ENCODE data around the gene WAC.
"Not testable (repeated sequence)": the region's sequence is repeated elsewhere in the genome, so short reads cannot be mapped to it uniquely, and the experiment has no call there.

Gene WAC

DNA sequence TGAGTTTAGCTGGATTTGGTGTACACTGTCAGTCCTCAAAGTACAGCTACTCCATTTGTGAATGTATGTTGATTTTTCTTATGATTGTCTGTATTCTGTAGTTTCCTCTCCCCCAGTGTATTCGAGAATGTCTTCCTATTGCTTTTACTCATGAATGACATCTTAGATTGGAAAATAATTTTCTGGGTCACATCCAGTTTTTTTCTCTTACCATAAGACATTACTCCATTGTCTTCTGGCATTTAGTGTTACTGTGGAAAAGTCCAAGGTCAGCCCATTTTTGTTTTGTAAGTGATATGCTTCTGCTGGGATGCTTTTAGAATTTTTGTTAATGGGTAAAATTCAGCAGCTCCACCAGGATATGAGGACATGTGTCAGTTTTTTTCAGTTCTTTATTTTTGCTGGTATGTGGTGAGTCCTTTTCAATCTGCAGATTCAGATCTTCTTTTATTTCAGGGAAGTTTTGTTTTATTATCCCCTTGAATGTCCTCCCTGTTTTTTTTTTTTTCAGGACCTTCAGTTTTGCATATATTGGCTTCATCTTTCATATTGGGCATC is 33.6 kb downstream of the WAC start:
- DNase-seq (ENCODE audit: low spot score), result no peak

DNA sequence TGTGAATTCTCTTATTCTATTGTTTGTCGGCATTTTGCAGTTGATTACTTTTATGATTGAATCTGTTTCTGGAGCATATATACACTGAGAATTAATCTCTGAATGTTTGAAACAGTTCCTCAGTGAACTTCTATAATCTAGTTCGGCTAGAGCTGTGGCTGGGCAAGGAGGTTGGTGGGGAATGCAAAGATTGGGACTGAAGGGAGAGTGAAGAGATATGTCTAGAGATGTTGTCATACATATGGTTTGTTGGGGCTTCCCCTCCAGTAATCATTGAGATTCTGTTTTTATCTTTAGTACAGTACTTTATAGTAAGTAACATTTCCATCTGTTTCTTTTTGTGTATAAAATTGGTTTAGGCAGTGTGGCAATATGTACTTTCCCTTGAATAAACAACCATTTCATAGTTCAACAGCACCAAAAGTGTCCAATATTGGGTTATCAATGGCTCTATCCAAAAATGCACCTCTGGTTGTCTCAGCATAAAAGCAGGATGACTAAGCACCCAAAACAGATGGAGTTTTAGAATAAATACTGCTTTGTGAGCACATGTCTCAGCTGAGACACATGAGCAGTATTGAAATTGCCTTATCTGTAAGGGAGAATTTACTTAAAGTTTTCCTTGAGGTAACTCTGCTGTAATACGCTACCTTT is 36.7 kb downstream of the WAC start:
- peak; percentile 27 for DNase-seq (ENCODE audit: low spot score)

DNA sequence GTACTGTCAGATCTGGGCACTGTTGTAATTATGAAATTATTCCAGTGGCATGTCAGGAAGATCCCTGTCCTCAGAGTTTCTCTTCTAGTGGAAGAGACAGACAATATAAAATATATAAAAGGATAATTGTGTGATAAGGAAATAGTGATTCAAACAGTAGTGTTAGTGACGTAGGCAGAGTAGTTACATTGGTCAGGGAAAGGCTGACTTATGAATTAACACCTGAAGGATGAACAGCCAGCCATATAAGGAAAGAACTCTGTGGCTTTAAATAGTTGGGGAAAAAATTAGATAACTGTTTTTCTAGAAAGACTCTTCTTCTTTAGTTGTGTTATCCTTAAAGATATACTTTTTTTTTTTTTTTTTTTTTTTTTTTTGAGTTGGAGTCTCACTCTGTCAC is 37.7 kb downstream of the WAC start:
- no peak for DNase-seq (ENCODE audit: low spot score)

DNA sequence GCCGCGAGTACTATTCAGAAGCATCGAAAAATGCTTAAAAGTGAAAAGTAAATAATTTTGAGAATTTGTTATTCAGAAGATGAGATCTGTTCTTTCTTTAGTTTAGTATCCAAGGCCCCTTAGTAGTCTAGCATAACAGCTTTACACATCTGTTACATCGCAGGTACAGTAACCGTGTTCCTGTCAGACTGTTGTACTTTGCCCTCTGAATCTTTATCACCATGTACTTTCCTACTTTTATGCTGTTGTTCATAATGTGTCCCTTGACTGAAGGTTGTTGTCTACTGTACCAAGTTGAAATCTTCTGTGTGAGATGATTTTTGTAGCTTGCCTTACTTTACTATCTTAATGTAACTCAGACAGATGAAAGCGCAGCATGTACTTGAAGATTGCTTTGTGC is 38.3 kb downstream of the WAC start:
- no peak for DNase-seq (ENCODE audit: low spot score)

DNA sequence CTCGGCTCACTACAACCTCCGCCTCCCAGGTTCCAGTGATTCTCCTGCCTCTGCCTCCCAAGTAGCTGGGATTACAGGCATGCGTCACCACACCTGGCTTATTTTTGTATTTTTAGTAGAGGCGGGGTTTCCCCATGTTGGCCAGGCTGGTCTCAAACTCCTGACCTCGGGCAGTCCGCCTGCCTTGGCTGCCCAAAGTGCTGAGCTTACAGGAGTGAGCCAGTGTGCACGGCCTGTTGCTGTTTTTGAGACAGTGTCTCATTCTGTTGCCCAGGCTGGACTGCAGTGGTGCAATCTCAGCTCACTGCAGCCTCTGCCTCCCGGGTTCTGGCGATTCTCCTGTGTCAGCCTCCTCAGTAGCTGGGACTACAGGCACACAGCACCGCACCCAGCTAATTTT is 41.3 kb downstream of the WAC start:
- not testable (repeated sequence) for DNase-seq (ENCODE audit: low spot score)

DNA sequence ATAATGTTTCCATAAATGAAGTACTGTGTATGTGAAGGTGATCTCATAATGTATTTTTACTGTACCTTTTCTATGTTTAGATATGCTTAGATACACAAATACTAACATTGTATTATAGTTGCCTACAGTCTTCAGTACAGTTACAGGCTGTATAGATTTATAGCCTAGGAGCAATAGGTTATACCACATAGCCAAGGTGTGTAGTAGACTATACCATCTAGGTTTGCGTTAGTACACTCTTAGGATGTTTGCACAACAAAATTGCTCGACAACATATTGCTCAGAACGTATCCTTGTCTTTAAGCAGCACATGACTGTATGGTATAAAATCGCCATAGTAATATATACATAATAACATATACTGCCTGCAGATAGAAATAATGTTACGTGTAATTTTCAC is 42.9 kb downstream of the WAC start:
- no peak for DNase-seq (ENCODE audit: low spot score)

DNA sequence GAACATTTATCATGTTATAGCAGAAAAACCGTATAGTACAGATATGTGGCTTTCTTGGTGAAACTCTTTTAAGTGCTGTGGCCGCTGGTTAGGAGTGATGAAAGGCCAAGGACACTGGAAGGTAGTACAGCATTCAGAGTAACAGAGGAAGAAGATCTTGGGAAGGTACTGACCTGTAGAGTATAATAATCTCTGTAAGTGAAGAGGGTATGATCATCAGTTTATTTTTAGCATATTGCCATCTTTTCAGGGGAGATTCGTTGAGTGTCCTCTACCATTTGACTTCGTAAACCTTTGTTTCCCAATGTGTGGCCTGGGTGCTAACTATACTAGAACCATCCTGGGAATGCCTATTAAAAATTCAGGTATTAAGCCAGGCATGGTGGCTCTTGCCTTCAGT is 44.6 kb downstream of the WAC start:
- DNase-seq (ENCODE audit: low spot score), result no peak

DNA sequence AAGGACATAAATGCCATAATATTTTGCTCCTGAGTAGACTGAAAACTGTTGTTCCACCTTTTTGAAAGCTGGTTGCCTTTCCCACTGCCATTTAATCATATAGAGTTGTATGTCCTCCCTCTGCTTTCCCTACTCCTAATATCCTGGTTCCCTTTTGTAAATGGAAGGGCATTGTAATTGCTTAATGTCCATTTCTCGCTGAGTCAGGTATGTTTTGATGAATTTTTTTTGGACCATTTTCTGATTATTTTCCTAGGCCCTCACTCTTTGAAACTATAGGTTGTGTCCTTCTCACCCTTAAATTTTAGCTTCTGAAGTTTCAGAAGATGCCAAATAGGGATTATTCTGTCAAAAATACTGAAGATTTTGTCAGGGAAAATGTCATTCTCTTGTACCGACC is 45.5 kb downstream of the WAC start:
- no peak for DNase-seq (ENCODE audit: low spot score)

DNA sequence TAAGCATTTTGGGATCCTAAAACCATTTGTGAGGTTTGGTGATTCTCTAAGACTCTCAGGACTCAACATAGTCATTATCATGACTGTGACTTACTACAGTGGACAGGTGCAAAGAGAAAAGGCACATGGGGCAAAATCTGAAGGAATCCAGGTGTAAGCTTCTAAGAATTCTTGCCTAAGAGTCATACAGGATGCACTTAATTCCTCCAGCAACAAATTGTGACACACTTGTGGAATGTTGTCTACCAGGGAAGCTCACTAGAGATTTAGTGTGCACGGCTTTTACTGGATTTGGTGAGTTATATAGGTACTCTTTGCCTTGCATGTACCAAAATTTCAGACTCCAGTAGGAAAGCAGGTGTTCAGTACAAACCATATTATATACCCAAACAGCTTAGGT is 47.9 kb downstream of the WAC start:
- no peak for DNase-seq (ENCODE audit: low spot score)

DNA sequence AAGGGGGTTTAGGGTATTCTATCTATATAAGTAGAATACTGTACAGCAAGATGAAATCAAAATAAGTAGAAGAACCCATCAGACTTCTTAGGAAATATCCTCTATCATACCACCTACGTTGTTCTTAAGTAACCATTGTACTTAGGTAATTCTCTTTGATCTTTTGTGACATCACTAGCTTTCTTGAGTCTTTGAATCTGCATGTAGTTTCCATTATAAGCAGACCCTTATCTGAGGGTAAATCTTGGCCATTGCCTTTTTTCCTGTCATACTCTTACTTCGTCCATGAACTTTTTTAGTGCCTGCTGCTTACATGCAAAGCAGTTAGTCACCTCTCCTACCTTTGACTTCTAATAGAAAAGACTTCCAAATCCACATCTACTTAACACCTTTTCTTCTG is 49.0 kb downstream of the WAC start:
- no peak for DNase-seq (ENCODE audit: low spot score)

DNA sequence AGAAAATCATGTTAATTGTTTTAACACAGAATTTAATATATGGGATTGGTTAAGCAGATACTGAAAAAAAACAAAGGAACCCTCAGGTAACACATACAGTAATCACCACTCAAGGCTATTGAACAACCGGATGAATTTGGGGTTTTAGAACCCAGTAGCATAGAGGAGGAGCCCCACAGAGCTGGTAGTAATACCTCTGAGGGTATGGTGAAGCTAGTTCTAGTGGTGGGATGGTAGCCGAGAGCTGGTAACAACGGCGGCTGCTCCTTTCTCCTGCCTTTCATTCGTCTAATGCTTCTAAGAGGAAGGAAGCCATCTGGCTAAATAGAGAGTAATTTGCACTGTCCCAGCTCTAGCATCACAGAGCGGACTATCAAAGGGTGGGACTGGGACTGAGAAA is 52.2 kb downstream of the WAC start:
- DNase-seq (ENCODE audit: low spot score), result no peak

DNA sequence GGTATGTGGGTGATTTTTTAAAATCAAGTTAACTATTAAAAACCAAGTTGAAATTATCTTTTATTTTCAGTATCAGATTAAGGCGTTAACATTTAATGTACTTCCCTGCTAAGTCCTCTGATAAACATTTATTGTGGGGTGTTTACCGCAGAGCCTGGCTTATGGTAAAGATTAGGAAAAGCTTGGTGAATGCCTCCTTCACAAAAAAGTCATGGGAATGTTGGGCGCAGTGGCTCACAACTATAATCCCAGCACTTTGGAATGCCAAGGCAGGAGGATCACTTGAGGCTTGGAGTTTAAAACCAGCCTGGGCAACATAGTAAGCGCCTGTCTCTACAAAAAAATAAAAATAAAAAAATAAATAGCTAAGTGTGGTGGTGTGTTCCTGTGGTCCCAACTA is 53.3 kb downstream of the WAC start:
- no peak for DNase-seq (ENCODE audit: low spot score)

DNA sequence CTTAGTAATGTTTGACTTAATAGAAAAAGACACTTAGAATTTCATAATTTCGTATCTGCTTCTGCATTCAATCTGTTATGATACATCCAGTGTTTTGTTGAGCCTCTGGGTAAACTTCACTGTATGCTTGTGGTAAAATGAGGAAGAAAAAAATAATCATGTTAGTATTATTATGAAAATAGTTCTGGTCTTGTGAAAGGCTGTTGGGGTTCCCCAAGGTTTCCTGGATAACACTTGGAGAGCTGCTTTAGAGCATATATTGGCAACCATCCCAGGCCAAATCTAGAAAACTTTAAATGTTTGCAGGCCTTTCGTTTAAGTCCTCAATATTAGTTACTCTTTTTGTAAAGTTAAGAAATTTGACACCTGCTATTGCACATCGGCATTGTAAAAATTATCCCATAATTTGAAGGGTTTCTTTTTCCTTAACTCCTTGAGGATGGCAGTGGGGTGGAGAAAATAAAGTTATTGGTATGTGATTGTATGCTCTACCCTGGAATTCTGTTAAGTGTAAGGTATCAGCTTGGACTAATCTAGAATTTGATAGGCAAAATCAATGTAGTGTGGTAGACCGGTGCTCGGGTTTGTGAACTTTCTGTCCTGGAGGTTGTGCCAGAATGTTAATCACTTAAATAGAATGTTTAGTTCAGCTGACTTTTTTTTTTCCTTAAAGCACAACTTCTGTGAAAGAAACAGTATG is 54.5 kb downstream of the WAC start:
- no peak for DNase-seq (ENCODE audit: low spot score)

DNA sequence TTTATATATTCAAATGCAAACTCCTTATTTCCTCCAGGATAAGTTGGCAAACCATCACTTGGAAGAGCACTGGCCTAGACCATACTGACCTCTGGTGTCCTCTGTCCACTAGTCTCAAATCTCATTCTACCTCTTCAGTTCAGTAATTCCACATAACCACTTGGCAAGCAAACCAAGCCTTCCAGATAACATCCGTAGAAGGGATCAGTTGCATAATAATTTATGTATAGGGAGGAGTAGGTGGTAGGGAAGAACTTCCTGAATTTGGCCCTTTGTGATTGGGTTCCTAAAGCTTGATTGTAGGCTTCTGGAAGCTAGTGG is 55.0 kb downstream of the WAC start:
- DNase-seq (ENCODE audit: low spot score), result no peak

DNA sequence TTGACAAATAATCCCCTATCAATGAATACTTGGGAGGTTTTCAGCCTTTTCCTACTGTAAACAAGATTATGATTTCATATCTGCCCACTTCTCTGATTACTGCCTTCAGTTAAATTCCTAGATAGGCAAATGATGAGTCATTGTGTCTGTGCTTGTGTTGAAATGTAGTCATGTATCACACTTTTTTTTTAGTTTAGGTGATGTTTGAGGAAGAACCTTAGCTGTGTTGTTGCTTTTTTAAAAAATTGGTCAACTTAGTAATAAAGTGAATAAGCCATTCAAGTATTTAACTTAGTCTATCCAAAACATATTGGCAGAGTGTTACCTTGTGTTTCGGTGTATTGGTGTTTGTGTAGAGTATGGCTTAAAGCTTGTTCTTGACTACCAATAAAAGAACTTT is 60.0 kb downstream of the WAC start:
- peak; percentile 28 for DNase-seq (ENCODE audit: low spot score)

DNA sequence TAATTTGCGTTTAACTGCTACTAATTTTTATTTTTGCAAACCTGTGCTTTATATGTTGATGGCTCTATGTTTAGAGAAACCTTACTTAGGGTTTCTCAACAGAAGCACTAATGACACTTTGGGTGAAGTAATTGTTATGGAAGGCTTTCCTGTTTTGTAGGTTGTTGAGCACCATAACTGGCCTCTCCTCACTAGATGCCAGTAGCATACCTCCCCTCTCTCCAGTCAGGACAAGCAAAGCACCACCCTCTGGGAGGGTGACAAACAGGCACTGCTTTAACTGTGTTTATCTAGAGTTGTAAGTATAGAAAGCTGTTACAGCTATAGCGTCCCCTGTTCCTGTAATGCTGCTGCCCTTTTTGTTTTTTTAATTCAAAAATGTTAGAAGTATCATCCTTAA is 60.9 kb downstream of the WAC start:
- DNase-seq (ENCODE audit: low spot score), result no peak

DNA sequence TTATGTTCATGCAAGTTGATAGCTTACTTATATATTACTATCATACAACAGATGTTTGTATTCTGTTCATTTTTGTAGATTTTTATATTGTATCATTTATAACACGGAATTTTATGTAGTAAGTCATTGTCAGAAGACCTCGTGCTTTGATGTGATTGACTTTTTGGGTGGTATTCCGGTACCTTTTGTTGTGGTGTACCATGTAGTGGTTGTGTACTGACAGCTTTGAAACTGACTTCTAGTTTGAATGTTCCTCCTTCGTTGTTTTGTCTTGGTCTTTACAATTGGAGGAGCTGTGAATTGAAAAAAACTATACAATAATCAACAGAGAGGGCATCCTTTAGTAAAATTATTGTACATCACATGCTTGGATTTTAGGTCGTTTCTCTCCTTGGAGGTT is 61.5 kb downstream of the WAC start:
- DNase-seq (ENCODE audit: low spot score), result no peak

DNA sequence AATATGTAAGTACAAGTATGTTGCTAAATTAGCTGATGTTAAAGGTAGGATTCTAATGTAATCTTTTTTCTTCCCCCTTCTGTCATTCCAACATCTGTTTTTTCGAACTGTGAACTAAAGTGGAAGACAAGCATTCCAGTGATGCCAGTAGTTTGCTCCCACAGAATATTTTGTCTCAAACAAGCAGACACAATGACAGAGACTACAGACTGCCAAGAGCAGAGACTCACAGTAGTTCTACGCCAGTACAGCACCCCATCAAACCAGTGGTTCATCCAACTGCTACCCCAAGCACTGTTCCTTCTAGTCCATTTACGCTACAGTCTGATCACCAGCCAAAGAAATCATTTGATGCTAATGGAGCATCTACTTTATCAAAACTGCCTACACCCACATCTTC is 62.7 kb downstream of the WAC start:
- DNase-seq (ENCODE audit: low spot score), result no peak

DNA sequence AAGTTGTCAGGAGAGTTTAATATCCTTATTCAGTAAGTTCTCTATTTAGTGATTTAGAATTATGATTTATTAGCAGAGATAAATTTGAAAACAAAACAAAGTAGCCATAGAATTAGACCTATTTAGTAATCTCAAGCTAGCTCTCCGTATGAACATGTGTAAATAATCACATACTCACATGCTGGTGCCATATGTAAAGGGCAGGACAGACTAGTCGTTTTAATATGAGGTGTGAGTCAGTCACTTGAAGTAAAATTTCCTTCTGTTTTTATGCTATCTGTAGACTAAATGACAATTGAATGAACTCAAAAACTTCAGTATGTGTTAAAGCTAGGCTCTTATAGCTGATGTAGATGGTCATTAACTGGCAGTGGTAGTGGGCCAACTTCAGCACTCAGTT is 67.1 kb downstream of the WAC start:
- DNase-seq (ENCODE audit: low spot score), result no peak

DNA sequence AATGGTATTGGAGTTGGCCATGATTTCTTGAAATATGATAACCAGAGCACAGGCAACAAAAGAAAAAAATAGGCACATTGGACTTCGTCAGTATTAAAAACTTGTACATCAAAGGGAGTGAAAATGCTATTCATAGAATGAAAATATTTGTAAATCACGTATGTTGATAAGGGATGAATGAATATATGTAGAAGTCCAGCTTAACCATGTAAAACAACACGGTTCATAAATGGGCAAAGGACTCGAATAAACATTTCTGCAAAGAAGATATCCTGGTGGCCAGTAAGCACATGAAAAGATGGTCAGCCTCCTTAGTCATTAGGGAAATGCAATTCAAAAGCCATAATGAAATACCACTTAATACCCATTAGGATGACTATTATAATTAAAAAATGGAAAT is 68.1 kb downstream of the WAC start:
- no peak for DNase-seq (ENCODE audit: low spot score)

DNA sequence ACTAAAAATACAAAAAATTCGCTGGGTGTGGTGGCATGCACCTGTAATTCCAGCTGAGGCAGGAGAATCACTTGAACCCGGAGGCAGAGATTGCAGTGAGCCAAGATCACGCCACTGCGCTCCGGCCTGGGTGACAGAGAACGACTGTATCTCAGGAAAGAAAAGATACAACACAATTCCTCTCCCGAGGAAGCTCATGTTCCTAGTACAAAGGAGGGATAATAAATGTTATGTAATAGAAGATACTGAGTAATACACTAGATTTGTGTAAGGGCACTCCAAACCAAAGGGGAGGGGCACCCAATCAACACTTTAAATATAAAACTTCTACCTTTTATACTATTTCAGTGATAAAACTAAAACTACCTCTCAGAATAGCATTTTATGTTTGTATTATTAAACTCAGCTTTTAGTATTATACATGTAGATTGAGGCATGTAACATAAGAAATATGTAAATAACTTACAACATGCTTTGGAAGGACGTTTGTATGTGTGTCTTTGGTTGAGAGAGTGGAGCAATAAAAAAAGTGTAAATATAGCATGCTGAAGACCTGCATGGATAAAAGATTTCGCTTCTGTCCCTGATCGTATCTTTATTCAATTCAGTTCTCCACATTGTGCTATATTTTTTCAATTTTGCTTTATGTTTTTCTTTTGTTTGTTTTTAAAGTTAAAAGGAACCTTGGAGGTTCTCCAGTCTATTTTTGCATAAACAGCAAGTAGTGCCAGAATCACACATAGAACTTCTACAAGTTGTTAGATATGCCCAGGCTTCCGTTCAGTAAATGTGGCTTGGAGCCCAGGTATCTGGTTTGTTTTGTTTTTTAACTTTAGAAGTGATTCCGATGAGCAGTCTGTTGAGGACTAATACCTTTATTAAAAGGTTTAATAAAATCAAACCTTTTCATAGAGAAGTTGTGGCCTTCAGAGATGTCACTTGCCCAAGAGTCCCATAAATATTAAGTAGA is 71.9 kb downstream of the WAC start:
- DNase-seq (ENCODE audit: low spot score), result no peak

DNA sequence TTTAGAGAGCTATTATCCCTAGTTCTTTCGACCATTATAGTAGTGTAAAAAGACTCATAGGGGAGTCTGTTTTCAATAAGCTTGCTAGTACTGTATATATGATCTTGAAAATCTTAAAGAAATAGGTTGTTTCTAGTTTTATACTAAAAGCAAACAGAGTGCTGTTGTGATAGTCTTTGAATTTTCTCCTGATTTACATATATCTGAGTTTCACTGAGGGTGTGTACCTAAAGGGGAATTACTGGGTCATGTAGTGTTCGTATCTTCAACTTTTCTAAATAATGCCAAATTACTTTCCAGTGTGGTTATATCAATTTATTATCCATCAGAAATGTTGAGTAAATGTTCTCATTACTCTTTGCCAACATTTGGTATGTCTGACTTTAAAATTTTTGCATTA is 73.7 kb downstream of the WAC start:
- DNase-seq (ENCODE audit: low spot score), result no peak

DNA sequence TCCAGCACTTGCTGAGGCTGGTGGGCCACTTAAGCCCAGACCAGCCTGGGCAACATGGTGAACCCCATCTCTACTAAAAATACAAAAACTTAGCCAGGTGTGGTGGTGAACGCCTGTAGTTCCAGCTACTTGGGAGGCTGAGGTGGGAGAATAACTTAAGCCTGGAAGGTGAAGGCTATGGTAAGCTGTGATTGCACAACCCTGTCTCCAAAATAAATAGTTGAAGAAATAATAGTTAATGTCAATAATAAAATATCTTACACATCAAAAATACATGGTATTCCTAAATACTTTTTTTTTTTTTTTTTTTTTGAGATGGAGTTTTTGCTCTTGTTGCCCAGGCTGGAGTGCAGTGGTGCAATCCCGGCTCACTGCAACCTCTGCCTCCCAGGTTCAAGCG is 76.7 kb downstream of the WAC start:
- DNase-seq (ENCODE audit: low spot score), result not testable (repeated sequence)

All from activated CD4-positive, alpha-beta T cell treated with anti-CD3 and anti-CD28 coated beads, Interleukin-2, Interleukin-4, amounts not matched to agents 100 ng/mL and 50 ng/mL, durations not matched to agents 16 hours and 8 hours (primary cell).